Stimulated activated CD4-positive, alpha-beta T cell treated with anti-CD3 and anti-CD28 coated beads, Interleukin-2, amount 100 ng/mL, for 48 hours (primary cell): ENCODE results near the gene HHAT.

Experiments used
- DNase-seq, 2 donors: peaks; one replicate each; pipeline ENCODE4 v3.0.0-alpha.2; 2020

The HHAT gene

DNA sequence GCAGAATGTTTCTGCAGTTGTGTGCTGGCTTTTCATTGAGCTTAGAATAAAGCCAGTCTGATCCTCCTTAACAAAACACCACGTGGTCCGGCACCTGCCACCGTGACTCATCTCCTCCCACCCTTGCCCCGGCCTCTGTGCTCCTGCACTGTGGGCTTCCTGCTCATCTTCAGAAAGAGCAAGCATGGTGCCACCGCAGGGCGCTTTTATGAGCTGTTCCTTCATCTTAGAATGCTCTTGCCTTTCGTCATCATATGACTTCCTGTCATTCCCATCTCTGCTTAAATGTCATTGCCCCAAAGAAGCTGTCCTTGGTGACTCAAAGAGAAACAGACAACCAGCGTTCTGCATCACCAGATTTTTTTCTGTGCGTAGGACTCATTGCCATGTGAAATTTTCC lies 117.8 kb downstream of the HHAT start:
- peak; percentile 64 to 75 for DNase-seq

DNA sequence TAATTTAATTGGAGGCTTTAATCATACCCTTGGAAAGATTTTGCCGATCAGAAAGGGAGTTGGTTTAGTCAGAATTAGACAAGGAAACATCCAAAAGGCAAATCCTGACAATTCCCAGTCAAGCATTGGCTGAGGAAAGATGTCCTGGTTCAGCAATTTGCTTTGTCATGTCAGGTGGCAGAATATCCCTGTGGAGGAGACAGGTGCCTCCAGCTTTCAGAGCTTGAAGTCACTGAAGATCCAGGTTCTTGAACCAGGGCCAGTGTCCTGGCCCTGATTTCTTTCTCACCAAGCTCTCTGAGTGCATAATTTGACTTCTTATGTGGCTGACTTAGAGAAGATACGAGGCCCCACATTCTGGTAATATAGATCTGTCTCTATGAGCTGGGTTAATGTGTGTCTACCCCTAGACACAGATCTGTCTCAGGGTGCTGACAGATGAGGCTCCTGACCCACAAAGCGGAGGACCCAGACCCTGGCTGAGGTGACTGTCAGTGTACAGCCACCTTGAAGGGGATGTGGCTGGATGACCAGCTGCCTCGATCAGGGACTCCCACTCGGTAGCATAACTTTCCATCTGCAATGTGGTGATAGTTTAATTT lies 118.9 kb downstream of the HHAT start:
- no peak for DNase-seq

DNA sequence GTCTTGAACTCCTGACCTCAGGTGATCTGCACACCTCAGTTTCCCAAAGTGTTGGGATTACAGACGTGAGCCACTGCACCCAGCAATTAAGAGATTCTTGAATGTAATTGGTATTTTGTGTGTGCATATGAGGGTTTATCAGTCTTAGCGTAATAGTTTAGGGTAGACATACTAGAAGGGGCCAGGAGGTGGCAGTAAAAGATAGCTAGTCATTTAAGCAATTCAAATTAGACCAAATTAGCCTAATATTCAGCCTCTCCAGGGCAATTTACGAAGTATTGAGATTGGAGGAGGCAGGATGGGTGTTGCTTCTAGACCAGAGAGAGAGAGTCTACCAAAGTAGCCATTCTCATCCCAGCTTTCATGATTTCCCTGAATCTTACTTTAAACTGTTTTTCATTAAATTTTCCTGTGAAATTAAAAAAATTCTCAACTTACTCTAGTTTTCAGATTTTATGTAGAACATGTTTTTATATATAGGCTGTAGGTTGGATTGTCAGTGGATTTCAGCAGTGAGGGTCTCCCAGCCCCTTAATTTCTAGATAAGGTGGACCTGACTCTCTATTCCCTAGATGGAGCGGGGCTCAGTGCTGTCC lies 119.7 kb downstream of the HHAT start:
- DNase-seq: peak; percentile 9 to 22

DNA sequence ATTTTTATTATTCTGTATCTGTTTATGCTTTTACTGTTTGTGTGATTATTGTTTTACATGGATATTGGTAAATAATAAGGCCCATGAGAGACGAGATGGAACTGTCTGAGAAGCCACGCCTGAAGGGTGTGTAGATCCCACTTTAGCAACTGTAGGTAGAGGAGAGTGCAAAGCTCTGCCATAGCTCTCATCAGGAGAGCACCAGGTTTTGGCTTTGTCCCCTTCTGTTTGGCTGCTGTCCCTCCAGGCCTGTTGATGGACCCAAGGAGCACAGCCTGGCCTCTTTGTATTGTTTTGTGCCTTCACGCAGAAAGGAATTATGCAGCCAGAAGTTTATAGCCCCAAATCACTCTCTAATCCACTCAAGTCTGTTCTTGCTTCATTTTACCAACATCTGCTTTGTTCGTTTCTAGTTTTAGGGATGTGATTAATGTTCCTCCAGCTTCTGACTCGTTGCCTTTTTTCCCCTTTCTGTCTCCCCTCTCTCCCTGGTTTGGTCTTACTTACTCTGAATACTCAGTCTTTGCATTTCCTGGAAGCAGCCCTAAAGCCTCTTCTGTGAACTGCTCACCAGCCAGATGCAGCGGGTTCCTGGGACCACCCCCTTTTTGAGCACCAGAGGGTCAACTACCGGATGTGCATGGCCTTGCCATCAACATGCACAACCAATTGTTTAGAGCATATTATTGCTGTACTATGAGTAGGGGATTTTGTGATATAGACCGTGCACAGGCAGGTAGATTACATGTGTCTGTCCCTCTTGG lies 127.3 kb downstream of the HHAT start:
- no peak for DNase-seq

DNA sequence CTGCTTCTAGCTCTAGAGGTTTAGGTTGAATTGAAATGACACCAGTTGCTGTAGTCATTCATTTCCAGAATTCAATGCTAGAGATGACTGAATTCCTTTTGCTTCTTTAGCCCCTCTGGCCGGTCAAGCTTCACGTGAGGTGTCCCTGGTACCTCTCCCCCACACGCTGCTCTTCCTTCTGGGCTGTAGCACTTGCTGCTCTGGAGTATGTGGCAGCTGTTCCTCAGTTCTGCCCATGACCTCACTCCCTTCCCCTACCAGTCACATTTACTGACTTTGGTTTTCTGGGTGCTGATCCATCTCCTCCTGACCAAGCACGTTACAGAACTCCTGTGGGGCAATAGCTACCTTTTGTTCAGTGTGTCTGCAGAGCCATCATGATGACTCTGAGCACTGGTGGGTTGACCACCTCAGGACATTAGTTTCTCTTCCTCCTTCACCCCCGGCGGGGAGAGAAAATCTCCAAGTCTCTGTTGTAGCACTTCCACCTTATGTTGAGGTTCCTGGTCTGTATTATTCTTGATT lies 128.1 kb downstream of the HHAT start:
- DNase-seq: no peak

DNA sequence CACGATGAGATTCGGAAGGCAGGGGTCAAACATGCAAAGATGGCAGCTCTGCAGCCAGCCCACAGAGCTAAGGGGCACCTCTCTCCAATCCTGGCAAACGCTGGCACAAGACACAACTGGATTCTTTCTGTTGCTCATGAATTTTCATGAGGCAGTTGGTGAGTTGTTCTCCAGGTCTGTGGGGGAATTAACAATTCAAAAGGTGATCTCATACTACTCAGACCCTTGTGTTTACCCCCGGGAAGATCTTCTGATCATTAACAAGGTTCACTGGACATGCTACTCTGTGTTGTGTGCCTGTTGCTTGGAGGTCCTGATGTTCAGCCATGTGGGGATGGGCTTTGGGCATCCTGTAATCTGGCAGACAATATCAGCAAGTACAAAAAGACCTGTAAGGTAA lies 128.9 kb downstream of the HHAT start:
- DNase-seq: no peak

DNA sequence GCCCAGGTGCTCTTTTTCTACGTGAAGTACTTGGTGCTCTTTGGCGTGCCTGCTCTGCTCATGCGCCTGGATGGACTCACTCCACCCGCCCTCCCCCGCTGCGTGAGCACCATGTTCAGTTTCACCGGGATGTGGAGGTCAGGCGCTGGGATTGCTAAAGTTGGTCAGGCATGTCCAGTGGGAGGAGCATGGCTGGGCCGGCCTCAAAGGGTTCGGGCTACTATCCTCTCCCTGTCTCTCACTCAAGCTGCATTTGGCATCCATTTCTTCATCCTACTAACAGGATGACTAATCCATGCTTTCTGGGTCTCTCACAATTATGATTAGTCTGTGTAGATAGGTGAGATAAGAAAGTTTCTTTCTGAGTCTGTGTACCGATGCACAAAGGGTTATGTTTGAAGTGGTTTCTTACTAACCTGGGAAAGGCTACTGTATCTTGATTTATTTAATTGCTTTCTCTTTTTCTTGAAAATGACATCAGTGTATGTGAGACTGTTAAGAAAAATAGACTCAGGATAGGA lies 135.9 kb downstream of the HHAT start:
- peak in 1 of 2 donors; percentile 11 for DNase-seq

DNA sequence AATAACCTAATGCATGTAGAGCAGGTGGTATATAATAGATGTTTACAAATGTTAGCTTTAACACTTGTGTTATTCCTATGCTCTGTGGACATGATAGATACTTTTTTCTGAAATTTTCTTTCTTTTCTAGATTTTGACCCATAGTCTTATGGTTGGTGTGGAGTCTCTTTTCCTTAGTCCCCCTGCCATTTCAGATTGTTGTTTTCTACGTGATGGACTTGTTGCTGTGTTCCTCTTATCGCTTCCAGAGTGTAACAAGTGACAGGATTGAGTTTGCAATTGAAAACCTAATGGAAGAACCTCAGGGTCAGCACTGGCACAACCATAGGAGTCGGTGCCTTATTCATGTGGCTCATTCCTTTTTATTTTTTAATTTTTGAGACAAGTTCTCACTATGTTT lies 136.4 kb downstream of the HHAT start:
- DNase-seq: no peak

DNA sequence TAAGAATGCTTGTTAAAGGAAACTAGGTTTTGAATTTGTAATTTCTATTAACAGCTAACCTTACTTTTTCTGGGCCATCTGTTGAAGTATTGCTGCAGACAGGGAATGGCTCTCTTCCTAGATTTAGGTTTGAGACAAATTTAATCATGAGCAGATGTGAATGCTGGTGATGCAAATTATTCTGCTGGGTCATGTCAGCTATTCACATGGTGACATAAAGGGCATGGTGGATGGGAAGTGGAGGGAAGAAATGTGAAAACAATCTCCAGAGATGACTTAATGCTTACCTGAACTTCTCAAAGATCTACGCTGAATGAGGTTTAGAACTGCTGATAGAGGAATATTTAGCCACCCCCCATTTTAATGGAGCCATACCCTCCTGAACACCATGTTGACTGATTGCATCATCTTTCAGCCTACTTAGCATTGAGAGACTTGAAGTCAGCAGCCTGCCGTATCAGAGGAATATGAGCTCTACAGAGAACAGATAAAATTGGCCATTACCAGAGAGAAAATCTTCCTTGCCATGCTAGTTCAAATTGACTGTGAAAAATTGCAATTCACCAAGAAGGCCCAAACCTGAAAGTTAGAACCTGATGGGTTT lies 138.8 kb downstream of the HHAT start:
- DNase-seq: no peak

DNA sequence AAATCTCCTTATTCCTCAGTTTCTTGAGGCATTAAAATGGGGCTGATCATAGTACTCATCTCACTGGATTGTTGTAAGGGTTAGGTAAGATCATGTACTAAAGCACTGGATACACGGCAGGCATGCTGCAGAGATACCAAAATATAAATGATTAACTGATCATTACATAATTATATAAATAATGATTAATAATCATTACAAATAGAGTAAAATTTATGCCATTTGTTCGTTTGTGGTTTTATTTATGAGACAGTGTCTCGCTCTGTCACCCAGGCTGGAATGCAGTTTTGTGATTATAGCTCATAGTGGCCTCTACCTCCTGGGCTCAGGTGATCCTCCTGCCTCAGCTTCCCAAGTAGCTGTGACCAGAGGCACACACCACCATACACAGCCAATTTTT lies 140.7 kb downstream of the HHAT start:
- DNase-seq: no peak

DNA sequence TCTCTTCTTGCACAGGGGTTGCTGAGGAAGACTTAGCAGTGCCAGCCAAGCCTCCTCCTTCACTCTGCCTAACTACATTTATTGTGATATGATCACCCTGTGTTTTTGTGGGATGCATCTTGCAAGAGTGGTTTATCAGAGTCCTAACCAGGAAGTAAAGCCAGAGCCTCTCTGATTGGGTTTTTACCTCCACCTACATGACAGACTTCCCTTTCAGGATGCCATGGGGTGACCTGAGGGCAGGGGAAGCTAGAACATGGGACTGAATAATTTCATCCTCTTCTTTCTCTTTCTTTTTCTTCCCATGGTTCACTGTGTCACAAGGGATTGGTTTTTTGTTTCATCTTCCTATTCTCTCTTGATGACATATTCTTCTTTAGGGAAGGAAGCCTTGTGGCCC lies 146.6 kb downstream of the HHAT start:
- no peak for DNase-seq

DNA sequence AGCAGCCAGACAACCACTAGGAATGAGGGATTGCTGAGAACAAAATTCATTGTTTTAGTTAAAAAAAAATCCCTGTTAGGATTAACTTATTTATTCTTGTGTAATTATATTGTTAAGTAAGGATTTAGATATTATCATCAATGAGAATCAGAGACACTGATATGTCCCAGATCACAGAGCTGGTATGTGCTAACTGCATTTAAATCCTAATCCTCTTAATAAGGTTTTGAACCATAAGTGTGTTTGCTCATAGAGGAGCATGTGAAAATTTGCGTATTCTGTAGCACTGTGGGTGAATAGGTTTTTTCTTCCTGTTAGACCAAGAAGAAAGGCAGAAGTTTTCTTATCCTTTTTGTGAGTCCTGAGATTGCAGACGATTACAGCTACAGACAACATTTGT lies 147.1 kb downstream of the HHAT start:
- DNase-seq: no peak

DNA sequence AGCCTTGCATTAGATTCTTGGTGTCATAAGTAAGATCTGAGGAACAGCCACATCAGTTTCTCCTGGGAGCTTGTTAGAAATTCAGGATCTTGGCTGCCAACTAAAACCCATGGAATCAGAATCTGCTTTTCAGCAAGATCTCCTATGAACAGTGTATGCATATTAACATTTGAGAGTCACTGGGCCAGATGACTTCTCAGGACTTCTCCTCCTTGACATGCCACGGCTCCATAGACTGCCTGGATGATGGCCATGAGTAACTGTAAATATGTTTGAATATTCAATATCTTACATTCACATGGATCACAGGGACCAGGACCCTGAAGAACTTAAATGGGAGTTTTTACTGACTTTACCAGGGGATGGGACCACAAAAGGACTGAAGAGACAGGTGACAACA lies 148.0 kb downstream of the HHAT start:
- DNase-seq: no peak

DNA sequence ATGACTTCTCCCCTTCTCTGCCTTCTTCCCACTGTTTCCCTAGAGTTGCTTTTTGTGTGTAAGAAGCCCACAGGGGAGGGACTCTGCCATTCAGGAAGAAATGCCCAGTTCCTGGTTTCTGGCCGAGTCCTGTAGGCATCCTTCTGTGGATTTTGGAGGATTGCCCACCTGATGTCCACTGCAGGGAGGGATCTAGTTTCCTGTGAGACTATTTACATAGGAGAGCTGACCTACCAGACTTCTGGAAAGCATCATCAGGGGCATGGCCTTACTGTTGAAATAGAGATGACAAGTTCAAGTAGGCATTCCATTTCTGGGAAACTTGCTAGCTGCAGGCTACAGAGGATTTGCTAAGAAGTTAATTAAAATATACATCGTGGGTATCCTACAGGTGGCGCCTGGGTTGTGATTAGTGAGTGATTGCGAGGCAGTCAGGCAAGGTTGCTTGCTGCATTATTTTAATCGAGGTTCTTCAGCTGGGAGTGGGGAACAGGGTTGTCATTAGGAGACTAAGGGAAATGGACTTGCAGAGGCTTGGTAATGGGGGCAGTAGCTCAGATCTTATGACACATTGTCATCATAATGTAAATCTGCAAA lies 148.7 kb downstream of the HHAT start:
- no peak for DNase-seq

DNA sequence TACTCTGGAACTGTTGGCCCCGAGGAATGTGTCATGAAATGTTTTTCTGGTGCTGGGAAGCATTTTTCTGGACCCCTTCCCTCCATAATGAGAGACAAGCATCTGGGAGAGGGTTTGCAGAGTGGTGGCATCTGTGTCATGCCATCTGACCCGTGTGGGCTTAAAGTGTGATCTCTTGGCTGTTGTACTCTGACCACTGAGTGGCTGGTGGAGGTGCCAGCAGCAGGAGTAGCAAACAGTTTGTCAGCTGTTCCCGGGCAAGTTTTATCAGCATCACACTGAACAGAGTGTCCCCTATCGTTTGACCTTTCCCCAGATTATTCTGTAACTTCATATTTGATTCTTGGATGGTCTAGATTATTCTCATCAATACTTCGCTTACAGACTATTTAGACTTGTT lies 150.1 kb downstream of the HHAT start:
- no peak for DNase-seq

DNA sequence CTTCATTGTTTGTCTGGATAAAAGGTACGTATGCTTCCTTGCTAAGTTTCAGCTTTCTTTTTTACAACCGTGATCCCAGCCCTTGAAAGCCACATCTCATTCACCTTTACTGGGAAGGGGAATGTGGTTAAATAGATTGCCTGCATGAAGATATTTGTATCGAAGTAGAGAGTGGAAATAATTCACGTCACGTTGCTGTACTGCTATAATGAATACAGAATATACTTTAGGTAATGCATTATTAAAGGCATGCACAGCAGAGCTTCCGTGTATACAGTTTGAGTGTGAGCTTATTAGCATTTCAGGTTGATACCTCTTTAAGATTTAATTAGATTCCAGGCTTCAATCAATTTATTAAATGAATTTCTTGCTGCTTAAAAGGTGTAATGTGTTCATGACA lies 153.8 kb downstream of the HHAT start:
- DNase-seq: no peak

DNA sequence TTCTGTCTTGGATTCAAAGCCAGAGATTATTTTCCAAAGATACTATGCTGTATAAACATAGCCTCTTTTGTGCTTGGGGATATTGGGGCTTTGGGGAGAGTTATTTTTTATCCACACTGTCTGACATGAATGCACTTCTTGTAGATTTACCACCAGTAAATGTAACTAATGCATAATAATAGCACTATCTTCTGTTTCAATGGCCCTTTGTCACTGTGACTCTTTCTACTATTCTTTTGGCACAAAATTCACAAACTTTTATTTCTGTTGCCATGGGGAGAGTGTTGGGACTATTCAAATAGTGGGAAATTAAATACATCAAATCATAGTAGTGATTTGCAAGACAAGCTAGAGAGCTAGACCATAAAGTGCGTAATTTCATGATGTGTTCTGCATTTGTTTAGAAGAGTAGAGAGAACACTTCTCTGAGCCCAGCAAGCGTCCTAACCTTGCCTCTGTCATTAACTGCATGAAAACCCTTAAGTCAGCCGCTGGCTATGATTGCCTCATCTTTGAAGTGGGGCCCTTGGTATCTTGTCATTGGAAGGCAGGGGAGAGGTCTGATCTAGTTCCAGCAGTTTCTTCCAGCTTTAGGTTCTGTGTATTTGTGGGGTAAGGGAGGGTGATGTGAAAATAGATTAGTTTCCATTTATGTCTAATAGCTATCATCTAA lies 154.4 kb downstream of the HHAT start:
- no peak for DNase-seq

DNA sequence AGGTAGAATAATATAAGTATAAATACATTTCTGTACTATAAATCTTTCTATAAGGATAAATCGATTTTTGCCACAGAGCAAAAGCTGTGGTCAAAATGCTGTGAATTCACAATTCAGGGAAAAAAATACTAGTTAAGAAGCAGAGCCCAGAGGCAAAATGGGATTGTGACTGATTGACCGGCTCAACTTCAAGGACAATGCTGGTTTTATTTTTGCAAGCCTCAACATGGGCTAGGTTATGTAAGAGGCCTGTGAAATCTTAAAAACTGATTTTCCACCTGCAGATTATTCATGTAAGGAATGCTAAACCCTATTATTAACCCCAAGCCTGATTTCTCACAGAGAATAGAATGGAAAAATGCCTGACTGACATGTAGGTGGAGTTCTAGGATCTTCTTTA lies 155.1 kb downstream of the HHAT start:
- DNase-seq: no peak

DNA sequence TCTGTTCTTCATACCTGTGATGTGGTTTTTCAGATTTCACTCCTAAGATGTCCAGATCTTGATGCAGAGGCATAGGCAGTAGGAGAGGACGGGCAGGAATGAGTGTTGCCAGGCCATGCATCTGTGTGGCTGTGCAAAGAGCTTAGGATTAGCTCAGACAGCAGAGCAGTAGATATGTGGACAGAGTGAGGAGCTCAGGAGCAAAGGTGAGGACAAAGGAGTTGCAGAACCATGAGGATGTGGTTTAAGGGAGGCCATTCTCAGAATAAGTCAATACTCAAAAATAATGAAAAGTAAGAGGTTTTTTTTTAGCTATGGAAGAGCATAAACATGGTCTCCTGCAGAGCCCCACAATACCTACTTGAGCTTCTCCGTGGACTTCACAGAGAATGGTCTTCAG lies 158.3 kb downstream of the HHAT start:
- no peak for DNase-seq

DNA sequence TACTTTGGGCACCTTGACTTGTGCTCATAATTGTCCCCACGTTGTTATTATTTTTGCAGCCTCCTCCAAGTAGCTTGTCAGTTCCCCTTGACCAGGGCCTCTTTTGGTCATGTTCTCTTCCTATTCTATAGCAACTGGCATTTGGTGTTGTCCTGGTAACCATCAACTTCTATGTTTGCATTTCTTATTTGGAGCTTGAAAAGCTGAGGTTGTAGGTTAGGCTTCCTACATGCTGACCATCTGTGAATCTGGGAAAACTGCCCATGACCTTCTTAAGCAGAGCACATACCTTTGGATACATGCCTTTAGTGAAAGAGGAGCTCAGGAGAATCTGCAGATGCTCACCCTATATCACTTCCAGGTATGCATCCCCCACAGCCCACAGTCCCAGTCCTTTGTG lies 160.8 kb downstream of the HHAT start:
- no peak for DNase-seq

DNA sequence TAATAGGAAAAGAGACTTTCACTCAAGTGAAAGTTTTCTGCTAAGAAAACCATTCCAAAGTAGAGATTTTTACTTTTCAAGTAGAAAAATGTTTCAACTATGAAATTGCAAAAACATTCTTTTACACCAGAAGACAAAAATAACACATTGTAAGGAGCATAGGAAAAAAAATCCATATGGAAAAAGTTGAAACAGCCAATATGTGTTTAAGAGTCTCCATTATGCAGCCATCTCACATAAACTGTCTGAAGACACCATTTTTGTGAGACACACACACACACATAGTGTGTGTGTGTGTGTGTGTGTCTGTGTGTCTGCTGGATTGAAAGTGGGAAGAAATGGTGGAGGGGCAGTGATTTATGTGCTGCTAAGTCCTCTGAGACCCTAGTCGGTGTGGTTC lies 162.1 kb downstream of the HHAT start:
- no peak for DNase-seq

DNA sequence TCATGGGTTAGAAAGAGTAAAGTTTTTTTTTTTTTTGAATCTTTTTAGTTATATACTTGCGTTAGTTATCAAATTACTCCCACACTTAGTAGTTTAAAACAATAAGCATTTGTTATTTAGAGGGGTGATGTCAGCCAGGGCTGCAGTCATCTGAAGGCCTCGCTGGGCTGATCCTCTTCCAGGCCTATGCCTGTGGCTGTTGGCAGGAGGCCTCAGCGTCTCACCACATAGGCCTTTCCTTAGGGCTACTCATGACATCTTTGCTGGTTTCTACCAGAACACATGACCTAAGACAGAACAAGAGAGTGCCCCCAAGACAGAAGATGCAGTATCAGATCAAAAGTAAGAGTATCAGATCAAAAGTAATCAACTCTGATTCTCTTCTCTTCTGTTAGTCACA lies 167.4 kb downstream of the HHAT start:
- no peak for DNase-seq

DNA sequence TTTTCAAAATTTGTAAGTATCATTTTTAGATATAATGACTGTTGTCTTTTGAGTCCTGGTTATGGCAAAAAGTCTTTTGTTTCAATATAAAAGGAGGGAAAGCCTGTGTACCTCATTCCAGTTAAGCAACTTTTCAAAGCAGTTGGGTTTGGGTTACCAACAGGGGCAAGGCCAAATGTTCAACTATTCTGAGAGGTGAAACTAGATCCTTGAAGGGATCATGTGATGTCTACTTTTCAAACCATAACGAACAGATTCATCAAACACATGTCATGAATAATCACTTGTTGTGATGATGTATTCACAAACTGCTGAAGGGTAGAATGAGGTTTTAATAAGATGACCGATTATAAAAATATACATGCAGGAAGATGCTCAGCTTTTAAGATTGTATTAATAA lies 171.3 kb downstream of the HHAT start:
- no peak for DNase-seq
